ENCODE measurements around the gene NCKAP1.

DNA sequence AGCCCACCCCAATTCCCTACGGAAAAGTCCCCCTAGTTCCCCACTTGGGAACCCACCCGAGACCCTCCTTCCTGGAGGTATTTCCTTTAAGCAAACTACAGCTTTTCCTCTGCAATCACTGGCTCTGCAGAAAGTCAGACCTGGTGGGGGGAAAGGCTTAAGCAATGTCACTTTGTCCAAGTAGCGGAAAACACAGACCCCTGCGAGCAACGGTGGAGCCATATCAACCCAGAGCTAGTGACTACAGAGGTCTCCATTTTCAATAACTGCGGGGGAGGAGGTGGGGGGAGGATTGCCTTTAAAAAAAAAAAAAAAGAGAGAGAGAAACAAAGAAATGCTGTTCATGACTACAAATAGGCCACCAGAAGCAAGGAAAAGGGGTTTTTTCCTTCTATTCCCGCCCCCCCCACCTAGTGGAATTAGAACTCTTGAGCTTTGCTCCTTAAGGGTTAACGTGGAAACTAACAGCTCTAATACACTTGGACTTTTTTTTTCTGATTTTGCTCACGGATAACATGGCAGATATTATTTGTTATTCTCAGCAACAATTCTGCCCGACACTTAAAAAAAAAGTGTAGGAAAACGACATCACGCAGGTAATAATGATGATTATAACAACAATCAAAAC lies 170.7 kb downstream of the NCKAP1 start:
- TF ChIP-seq, protein P1, sequence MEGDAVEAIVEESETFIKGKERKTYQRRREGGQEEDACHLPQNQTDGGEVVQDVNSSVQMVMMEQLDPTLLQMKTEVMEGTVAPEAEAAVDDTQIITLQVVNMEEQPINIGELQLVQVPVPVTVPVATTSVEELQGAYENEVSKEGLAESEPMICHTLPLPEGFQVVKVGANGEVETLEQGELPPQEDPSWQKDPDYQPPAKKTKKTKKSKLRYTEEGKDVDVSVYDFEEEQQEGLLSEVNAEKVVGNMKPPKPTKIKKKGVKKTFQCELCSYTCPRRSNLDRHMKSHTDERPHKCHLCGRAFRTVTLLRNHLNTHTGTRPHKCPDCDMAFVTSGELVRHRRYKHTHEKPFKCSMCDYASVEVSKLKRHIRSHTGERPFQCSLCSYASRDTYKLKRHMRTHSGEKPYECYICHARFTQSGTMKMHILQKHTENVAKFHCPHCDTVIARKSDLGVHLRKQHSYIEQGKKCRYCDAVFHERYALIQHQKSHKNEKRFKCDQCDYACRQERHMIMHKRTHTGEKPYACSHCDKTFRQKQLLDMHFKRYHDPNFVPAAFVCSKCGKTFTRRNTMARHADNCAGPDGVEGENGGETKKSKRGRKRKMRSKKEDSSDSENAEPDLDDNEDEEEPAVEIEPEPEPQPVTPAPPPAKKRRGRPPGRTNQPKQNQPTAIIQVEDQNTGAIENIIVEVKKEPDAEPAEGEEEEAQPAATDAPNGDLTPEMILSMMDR (IDR thresholded peaks at IDR 0.05), result no peak
- no peak for TF ChIP-seq POLR2AphosphoS5 (IDR thresholded peaks at IDR 0.05)
- TF ChIP-seq POLR2A (IDR thresholded peaks at IDR 0.05), result no peak

Data from sigmoid colon (tissue), 4 donors.